SK-N-DZ (cell line): ENCODE measurements around the gene SERTAD1.

Experiments
- DNase-seq: peaks from one replicate; pipeline ENCODE4 v3.0.0-alpha.2; 2015; ENCODE audit warnings: low spot score
- small RNA-seq, 2 experiments: library from RNA; depleted of rRNA; stranded (forward); fragments of <200 nt; gene quantifications; one replicate each; pipeline ENCODE3, GENCODE V24; 2014

SERTAD1 gene

GRCh38 chr19:40379446-40380198, 46.2 kb downstream of the SERTAD1 start:
- DNase-seq, result no peak

- DNase-seq, result no peak
Measured at GRCh38 chr19:40378509-40378908, 47.3 kb downstream of the SERTAD1 start.

GRCh38 chr19:40377876-40378385, 47.9 kb downstream of the SERTAD1 start:
- DNase-seq, result no peak

GRCh38 chr19:40376286-40376862, 49.4 kb downstream of the SERTAD1 start:
- no peak for DNase-seq

GRCh38 chr19:40374084-40374483, 51.7 kb downstream of the SERTAD1 start:
- no peak for DNase-seq

- no peak for DNase-seq
Measured at GRCh38 chr19:40371802-40372122, 54.0 kb downstream of the SERTAD1 start.

Small RNAs within 50 kb of the gene (small RNA-seq; reads per million reads assigned to genes)
- 0 reads per million in 2 experiments for gene RF00017
